UCSD-AML1 (cell line): ENCODE data around the gene TMPRSS7.

Source experiments
- DNase-seq: peaks from one replicate; lab custom pipeline; 2025; ENCODE audit not compliant: unreplicated experiment; lab: John Stamatoyannopoulos, UW

Gene TMPRSS7

GRCh38 chr3:112124907-112125607 is 90.5 kb downstream of the TMPRSS7 start:
- DNase-seq = no peak

GRCh38 chr3:112126511-112126911 is 92.0 kb downstream of the TMPRSS7 start:
- no peak for DNase-seq

DNA sequence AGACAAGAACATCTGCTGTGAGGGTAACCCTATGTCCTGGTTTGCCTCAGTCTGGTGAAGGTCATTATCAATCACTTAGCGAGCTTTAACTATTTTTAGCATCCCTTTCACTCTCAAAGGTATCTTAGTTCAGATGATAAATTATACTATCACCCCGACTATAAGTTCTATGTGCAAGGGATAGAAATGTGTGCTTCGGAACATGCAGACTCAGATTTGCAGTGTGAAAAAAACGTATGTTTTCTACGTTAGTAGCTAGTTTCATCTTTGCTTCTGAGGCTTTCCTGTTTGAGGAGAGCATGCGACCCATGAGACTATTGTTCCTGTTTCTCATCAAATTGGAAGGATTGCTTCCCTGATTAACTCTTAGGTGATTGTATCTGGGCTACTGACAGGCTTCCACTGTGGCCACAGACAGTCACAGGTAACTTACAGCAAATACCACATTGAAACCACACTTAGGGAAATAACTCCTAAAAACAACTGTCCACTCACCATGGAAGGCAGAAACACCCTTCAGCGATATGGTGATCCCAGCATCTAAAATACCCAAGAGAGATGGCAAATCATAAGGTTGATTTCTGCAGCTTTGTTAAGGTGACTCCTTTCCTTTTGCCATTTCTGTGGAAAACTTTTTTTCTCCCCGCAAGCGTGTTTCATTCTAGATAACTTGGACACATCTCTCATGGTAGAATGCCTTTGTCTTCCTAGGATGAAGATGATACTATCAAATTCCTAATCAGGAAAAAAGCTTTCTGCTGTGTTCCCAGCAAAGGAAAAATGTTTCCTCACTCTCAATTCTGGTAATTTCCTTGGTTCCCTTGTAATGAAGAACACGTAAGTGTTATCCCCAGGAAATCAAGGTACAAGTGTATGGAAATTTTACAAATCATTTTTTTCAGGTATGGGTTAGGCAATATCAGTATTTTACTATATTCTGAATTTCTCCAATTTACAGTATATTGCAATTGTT is 93.3 kb downstream of the TMPRSS7 start:
- DNase-seq = no peak

DNA sequence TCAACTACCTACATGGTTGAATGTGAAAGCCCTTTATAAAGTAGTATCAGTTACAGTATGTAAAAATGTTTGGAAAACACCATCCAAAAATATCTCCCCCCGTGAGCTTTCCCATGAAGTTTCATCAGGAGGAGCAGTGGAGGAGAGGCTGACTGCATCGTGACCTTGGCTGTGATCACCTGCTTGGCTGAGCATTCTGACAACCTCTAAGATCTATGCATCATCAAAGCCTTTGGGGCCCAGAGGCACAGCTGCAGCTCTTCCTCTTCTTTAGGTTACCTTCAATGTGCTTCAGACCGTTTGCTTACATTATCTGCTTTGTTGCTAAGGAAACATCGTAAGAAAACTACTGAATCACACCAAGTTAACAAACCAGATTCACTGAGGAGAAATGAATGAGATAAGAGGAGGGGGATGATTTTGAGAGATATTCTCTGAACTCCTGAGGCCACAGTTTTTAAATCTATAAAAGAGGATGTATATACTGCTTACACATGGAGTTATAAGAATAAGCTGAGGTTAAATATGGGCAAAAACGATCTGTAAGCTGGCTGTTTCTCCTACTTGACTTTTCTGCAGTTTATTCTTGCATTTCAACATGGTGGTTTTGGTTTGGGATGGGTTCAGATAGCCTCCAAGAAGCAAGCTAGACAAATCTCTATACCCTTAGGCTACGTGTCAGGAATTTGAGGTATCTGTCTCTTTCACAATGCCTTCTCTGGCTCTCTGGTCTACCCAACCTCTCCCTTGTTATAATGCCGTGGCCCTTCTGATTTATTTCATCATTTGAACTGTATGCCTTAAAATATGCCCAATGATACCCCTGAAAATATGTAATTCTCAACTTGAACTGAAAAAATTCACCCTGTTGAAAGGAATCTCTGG is 94.5 kb downstream of the TMPRSS7 start:
- DNase-seq = no peak

DNA sequence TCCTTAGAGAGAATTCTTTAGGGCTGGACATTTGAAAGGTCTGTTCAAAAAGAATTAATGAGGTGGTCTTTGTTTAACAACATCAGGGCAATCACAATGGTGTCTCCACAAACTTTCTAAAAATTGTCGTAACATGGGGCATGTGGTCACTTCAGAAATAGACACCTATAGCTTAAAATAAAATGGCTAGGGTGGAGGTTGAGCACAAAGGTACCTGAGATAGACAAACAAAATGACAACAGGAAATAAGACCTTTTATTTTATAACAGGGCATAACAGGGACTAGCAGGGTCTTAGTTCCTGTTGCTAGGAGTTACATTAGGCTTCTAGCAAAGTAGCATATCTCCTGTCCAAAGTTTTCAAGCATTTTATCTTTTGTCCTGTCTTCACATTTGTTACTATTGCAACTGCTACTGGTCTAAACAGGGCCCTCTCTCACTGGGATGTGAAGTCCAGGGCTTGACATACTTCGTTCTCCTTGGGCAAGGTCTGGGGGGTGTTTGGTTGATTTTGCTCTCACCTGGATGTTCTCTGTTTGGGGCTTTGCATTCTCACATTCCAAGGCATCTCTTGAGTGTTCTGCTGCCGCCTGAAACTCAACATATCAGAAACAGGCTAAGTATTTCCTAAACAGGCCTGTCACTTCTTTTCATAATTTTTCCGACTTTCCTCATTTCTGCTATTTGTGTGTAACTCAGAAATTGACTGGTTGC is 95.5 kb downstream of the TMPRSS7 start:
- no peak for DNase-seq

- DNase-seq = no peak
These were observed 96.1 kb downstream of the TMPRSS7 start for GRCh38 chr3:112130638-112130993.
